Stimulated activated CD4-positive, alpha-beta T cell treated with anti-CD3 and anti-CD28 coated beads, Interleukin-2, amount 100 ng/mL, for 48 hours (primary cell): ENCODE results near the gene RNPS1.
"Not testable (repeated sequence)": the region's sequence is repeated elsewhere in the genome, so short reads cannot be mapped to it uniquely, and the experiment has no call there.

ENCODE experiments used
- DNase-seq, 2 donors: peaks; one replicate each; pipeline ENCODE4 v3.0.0-alpha.2; 2020

RNPS1 gene

DNA sequence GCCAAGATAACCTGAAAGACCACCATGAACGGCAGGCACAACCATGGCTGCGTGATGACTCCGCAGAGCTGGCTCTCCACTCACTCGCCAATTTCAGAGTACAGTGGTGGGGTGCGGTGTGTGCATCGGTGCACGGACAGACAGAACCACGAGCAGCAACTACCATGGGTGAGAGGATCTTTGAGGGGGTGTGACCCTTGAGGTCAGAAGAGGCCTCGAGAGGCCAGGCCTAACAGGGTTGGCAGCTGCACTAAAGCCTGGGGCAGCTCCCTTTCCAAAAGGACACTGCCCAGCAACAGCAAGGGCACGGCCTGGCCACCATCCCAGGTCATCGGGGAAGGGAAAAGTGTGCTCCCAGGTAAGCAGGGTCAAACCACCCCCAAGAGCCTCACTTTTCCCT is 14.6 kb downstream of the RNPS1 start:
- no peak for DNase-seq

- DNase-seq = no peak
Observed at GRCh38 chr16:2252806-2253148, 15.1 kb downstream of the RNPS1 start.

DNA sequence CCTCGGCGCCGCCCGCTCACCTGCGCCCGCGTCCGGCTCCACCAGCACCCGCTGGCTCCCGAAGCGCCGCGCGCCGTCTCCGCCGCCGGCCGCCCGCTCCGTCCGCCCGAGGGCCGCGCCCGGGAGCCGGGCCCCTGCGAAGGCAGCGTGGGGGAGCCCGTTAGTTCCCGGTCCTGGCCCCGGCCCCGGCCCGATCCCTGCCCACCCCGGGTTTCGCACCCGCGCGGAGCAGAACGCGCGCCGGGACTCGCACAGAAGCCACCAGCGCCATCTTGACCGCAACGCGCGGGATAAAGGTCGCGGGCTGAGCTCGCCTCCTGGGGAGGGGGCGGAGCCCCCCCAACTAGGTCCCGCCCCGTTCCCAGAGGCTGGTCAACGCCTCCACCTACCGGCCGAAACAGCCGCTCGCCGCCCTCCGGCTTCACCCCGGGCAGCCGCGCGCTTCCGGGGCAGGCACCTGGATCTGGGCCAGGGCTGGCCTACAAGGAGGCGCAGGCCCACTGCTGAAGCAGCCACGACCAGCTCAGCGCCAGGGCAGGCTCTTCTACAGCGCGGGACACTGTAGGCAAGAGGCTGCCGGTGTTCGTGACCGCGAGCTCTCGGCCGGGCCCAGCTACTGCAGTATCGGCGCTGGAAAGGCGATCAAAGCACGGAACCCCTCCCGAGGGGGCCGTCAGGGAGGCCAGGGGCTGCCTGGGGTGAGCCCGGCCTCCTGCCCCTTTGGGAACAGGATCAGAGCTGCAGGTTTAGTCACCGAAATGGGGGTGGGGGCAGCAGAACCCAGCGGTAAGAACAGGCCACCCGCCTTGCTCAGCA is 16.4 kb downstream of the RNPS1 start, which contains the start of gene ECI1:
Gene ECI1, minus strand, starts transcription at position 292 of the 816 bp plus-strand sequence. Its CDS starts 21 bp downstream, at position 271.
- peak; percentile 76 to 80 for DNase-seq

- DNase-seq = peak in 1 of 2 donors; percentile 31
Observed at GRCh38 chr16:2250652-2251295, 17.2 kb downstream of the RNPS1 start.

DNA sequence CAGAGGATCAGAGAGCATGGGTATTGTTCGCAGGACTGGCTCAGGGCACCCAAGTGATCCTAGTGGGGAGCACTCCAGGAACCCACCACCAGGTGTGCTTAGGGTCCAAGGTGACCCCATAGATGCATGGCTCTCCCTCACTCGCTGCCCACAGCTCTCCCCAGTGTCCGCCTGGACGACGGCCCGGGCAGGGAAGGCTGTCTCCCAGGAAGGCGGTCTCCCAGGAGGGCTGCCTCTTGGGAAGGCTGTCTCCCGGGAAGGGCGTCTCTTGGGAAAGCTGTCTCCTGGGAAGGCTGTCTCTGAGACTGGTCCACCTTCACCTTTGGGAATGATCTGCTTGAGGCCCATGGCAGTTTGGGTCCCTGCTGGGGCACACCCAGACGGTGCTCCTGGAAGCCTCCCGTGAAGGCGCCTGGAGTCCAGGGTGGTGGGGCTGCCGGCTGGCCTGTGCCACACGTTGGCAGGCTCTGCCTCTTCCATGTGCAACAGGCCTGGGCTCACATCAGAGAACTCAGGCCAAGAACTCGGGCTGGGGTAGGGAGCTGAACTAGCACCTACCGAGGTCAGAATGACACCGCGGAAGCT is 21.5 kb downstream of the RNPS1 start:
- no peak for DNase-seq

DNA sequence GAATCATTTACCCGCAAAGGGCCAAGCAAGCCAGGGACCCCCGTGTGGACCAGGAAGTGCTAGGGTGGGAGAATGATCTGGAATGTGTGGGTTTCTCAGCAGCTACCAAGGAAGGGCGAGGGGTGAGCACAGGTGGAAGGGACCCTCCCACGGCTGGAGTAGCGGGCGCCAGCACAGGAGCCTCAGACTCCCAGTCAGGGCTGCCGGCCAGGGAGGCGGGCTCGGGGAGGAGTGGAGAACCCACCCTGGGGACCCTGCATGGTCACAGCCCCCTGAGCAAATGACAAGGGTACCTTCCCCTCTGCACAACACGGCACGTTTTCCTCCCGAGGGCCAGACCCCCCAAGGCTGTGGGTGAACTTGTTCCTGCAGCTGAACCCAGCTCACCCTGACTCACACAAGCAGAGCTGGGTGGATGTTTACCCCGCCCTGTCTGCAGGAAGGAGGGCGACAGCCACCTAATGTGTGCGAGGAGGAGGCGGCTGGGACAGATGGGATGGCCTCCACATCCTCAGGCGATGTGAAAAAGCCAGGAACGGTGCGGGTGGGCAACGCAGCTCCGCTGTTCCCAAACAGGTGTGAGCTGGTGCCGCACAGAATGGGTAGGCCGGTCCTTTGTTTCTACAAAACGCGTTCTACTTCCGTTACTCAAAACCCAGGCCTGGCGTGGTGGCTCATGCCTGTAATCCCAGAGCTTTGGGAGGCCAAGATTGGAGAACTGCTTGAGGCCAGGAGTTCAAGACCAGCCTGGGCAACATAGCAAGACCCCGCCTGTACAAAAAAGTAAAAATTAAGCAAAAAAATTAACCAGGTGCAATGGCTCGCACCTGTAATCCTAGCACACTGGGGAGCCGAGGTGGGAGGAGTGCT is 22.8 kb downstream of the RNPS1 start:
- no peak for DNase-seq

GRCh38 chr16:2244301-2244700 is 23.6 kb downstream of the RNPS1 start:
- no peak for DNase-seq

- no peak for DNase-seq
Observed at GRCh38 chr16:2243781-2244180, 24.1 kb downstream of the RNPS1 start.

GRCh38 chr16:2243031-2243528 is 24.8 kb downstream of the RNPS1 start:
- DNase-seq = no peak

- DNase-seq = no peak
Observed at GRCh38 chr16:2242598-2242997, 25.3 kb downstream of the RNPS1 start.

GRCh38 chr16:2240331-2240730 is 27.6 kb downstream of the RNPS1 start:
- DNase-seq = not testable (repeated sequence)

GRCh38 chr16:2238838-2239675 is 28.9 kb downstream of the RNPS1 start:
- DNase-seq = no peak

GRCh38 chr16:2238150-2238837 is 29.6 kb downstream of the RNPS1 start:
- DNase-seq = no peak

GRCh38 chr16:2237493-2238149 is 30.3 kb downstream of the RNPS1 start:
- DNase-seq = no peak

DNA sequence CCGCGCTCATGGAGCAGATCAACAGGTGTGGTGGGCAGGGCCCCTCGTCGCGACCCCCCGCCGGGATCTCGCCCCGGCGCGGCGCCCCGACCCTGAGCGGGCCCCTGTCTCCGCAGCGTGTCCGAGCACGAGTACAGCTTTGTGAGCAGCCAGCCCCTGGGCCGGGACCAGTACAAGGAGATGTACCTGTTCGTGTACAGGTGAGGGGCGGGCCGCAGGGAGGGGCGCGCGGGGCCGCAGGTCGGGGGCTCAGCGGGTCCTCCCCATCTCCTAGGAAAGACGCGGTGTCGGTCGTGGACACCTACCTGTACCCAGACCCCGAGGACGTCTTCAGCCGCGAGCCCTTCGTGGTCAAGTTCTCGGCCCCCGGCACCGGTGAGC is 30.8 kb downstream of the RNPS1 start:
- DNase-seq = no peak

- DNase-seq = no peak
Observed at GRCh38 chr16:2236337-2237101, 31.4 kb downstream of the RNPS1 start, which contains the start of gene DNASE1L2. DNASE1L2 (plus strand) TSS chr16:2236444; CDS start chr16:2236817, 373 bp downstream.

GRCh38 chr16:2235695-2236336 is 32.1 kb downstream of the RNPS1 start:
- DNase-seq = no peak

DNA sequence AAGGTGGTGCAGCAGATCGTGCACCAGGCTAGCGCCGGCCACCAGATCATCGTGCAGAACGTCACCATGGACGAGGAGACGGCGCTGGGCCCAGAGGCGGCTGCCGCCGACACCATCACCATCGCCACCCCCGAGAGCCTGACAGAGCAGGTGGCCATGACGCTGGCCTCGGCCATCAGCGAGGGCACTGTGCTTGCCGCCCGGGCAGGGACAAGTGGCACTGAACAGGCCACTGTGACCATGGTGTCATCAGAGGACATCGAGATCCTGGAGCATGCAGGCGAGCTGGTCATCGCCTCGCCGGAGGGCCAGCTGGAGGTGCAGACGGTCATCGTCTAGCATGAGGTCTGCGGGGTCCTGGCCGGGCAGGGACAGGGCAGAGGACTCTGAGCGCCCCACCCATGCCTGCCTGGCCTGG is 32.7 kb downstream of the RNPS1 start:
- DNase-seq = no peak

DNA sequence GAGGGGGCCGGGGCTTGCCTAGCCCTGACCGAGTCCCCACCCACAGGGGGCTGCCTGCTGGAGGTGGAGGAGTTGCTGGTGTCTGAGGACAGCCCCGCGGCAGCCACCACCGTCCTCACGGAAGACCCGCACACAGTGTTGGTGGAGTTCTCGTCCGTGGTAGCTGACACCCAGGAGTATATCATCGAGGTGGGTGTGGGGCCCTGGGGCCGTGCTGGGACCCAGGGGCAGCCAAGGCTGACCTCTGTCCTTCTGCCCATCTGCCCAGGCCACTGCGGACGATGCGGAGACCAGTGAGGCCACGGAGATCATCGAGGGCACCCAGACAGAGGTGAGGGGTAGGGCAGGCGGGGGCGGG is 33.1 kb downstream of the RNPS1 start:
- no peak for DNase-seq
